WTC11 (cell line): ENCODE data around the gene EIF4H. TPM values are rescaled to one million over a fixed set of nuclear protein-coding genes. Genes with fewer than 3 reads are reported as not detected.

Source experiments
- AFF4 ChIP-seq: sonication (generic); formaldehyde crosslinking; IDR thresholded peaks from 2 replicates; pipeline ENCODE4 v1.8.1; 2023; ENCODE audit warnings: mild to moderate bottlenecking, missing genetic modification reagents, borderline replicate concordance
- ATF1 ChIP-seq: sonication (generic); formaldehyde crosslinking; IDR thresholded peaks from 2 replicates; pipeline ENCODE4 v1.8.1; 2023; ENCODE audit warnings: mild to moderate bottlenecking, moderate library complexity, missing genetic modification reagents
- CREM ChIP-seq: sonication (generic); formaldehyde crosslinking; IDR thresholded peaks from 2 replicates; pipeline ENCODE4 v1.8.1; 2022; ENCODE audit warnings: mild to moderate bottlenecking, missing genetic modification reagents, moderate library complexity
- FOXJ3 ChIP-seq: sonication (generic); formaldehyde crosslinking; IDR thresholded peaks from 2 replicates; pipeline ENCODE4 v1.9.0; 2021; ENCODE audit warnings: missing genetic modification reagents, mild to moderate bottlenecking, borderline replicate concordance
- FOXK1 ChIP-seq: sonication (generic); formaldehyde crosslinking; IDR thresholded peaks from 2 replicates; pipeline ENCODE4 v1.8.0; 2022; ENCODE audit warnings: mild to moderate bottlenecking, moderate library complexity, missing genetic modification reagents
- GABPB1 ChIP-seq: sonication (generic); formaldehyde crosslinking; IDR thresholded peaks from 2 replicates; pipeline ENCODE4 v1.8.1; 2023; ENCODE audit warnings: mild to moderate bottlenecking, missing genetic modification reagents
- GRHL2 ChIP-seq: fragments of 250-450 bp; sonication (Bioruptor Pico); IDR thresholded peaks from 2 replicates; pipeline ENCODE4 v1.8.0; 2022; ENCODE audit warnings: mild to moderate bottlenecking, moderate library complexity; ENCODE audit not compliant: insufficient replicate concordance, severe bottlenecking
- JAZF1 ChIP-seq: fragments of 250-450 bp; sonication (Bioruptor Pico); IDR thresholded peaks from 2 replicates; pipeline ENCODE4 v1.9.0; 2021; ENCODE audit warnings: moderate library complexity, mild to moderate bottlenecking, inconsistent platforms
- MXD4 ChIP-seq: fragments of 250-450 bp; sonication (Bioruptor Pico); IDR thresholded peaks from 2 replicates; pipeline ENCODE4 v1.8.0; 2021; ENCODE audit warnings: mild to moderate bottlenecking, moderate library complexity, borderline replicate concordance
- MYBL2 ChIP-seq: sonication (generic); formaldehyde crosslinking; IDR thresholded peaks from 2 replicates; pipeline ENCODE4 v1.8.1; 2023; ENCODE audit warnings: mild to moderate bottlenecking, moderate library complexity, missing genetic modification reagents
- NFE2L1 ChIP-seq: sonication (generic); formaldehyde crosslinking; IDR thresholded peaks from 2 replicates; pipeline ENCODE4 v1.8.1; 2023; ENCODE audit warnings: missing genetic modification reagents
- NFYB ChIP-seq: sonication (generic); formaldehyde crosslinking; conservative IDR thresholded peaks from 2 replicates; pipeline ENCODE4 v1.8.0; 2022; ENCODE audit warnings: low read depth, missing genetic modification reagents
- SMAD4 ChIP-seq: sonication (generic); formaldehyde crosslinking; IDR thresholded peaks from 2 replicates; pipeline ENCODE4 v1.8.0; 2022; ENCODE audit warnings: mild to moderate bottlenecking, missing genetic modification reagents
- STAT6 ChIP-seq: sonication (generic); formaldehyde crosslinking; conservative IDR thresholded peaks from 2 replicates; pipeline ENCODE4 v1.8.1; 2023; ENCODE audit warnings: mild to moderate bottlenecking, low read depth, missing genetic modification reagents, moderate library complexity
- TEAD4 ChIP-seq: sonication (generic); formaldehyde crosslinking; IDR thresholded peaks from 2 replicates; pipeline ENCODE4 v1.8.0; 2022; ENCODE audit warnings: mild to moderate bottlenecking, missing genetic modification reagents
- USF2 ChIP-seq: sonication (generic); formaldehyde crosslinking; IDR thresholded peaks from 2 replicates; pipeline ENCODE4 v1.8.1; 2023; ENCODE audit warnings: mild to moderate bottlenecking, missing genetic modification reagents, moderate library complexity
- ZBTB43 ChIP-seq: sonication (generic); formaldehyde crosslinking; IDR thresholded peaks from 2 replicates; pipeline ENCODE4 v1.8.1; 2023; ENCODE audit warnings: mild to moderate bottlenecking, missing genetic modification reagents
- ZNF232 ChIP-seq: sonication (generic); formaldehyde crosslinking; IDR thresholded peaks from 2 replicates; pipeline ENCODE4 v1.8.0; 2022; ENCODE audit warnings: mild to moderate bottlenecking, missing genetic modification reagents
- ZNF317 ChIP-seq: sonication (generic); formaldehyde crosslinking; IDR thresholded peaks from 2 replicates; pipeline ENCODE4 v1.8.1; 2023; ENCODE audit warnings: low read depth, mild to moderate bottlenecking, moderate library complexity, missing genetic modification reagents, borderline replicate concordance
- ZNF416 ChIP-seq: fragments of 250-450 bp; sonication (Bioruptor Pico); IDR thresholded peaks from 2 replicates; pipeline ENCODE4 v1.9.0; 2021; ENCODE audit warnings: mild to moderate bottlenecking, inconsistent platforms
- total RNA-seq: library from RNA; stranded (reverse); gene quantifications from 3 replicates; pipeline ENCODE4 v1.2.3, GENCODE V29; 2021
- TF ChIP-seq, protein P1 (sequence below): sonication (generic); formaldehyde crosslinking; IDR thresholded peaks from 2 replicates; pipeline ENCODE4 v1.8.0; 2022; ENCODE audit warnings: missing genetic modification reagents

Gene EIF4H
- total RNA-seq, 1 experiment from 2014 or later: 355 TPM

DNA sequence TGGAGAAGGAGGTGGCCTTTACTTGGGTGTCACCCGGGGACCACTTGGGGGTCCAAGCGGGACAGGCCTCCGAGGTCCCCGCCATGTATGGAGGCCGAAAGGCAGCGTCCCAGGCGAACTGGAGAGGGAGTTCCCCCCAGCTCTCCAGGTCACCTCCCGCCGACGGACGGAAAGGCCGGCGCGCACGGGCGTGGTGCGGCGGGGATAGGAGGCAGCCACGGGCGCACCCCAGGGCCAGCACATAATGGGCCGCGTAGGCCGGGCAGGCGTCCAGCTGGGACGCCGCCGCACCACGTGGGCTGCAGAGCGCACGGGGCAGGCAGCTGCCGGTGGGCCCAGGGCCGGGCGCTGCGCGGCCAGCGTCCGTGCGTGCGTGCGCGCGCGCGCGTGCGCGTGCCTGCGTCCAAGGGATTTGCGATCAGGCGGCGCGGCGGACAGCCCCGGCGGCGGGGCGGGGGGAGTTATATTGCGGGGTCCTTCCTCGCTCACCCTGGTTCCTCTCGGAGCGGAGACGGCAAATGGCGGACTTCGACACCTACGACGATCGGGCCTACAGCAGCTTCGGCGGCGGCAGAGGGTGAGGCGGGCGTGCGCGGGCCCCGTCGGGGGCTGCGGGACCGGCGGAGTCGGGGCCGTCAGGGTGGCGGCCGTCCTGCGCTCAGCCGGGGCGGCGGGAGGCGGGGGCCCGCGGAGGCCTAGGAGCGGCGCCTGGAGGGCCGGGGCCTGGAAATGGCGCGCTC is at the start of gene EIF4H (continued):
- no peak for TF ChIP-seq AFF4
- TF ChIP-seq GRHL2 (CRISPR knock-in tag): no peak
- TF ChIP-seq ZNF232 (CRISPR knock-in tag): peak; percentile 86
- no peak for TF ChIP-seq STAT6
- no peak for TF ChIP-seq SMAD4
- no peak for TF ChIP-seq JAZF1 (CRISPR knock-in tag)
- TF ChIP-seq, protein P1, sequence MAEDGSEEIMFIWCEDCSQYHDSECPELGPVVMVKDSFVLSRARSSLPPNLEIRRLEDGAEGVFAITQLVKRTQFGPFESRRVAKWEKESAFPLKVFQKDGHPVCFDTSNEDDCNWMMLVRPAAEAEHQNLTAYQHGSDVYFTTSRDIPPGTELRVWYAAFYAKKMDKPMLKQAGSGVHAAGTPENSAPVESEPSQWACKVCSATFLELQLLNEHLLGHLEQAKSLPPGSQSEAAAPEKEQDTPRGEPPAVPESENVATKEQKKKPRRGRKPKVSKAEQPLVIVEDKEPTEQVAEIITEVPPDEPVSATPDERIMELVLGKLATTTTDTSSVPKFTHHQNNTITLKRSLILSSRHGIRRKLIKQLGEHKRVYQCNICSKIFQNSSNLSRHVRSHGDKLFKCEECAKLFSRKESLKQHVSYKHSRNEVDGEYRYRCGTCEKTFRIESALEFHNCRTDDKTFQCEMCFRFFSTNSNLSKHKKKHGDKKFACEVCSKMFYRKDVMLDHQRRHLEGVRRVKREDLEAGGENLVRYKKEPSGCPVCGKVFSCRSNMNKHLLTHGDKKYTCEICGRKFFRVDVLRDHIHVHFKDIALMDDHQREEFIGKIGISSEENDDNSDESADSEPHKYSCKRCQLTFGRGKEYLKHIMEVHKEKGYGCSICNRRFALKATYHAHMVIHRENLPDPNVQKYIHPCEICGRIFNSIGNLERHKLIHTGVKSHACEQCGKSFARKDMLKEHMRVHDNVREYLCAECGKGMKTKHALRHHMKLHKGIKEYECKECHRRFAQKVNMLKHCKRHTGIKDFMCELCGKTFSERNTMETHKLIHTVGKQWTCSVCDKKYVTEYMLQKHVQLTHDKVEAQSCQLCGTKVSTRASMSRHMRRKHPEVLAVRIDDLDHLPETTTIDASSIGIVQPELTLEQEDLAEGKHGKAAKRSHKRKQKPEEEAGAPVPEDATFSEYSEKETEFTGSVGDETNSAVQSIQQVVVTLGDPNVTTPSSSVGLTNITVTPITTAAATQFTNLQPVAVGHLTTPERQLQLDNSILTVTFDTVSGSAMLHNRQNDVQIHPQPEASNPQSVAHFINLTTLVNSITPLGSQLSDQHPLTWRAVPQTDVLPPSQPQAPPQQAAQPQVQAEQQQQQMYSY: 0 out of 2 replicates have a peak, but pooled peaks have one; percentile 33
- no peak for TF ChIP-seq TEAD4
- TF ChIP-seq MYBL2 (CRISPR knock-in tag): no peak
- TF ChIP-seq NFE2L1: peak; percentile 12; the same call in 1 of the 2 replicates
- no peak for TF ChIP-seq FOXJ3 (CRISPR knock-in tag)
- TF ChIP-seq GABPB1 (CRISPR knock-in tag): no peak
- TF ChIP-seq ZNF317 (CRISPR knock-in tag): no peak
- TF ChIP-seq MXD4 (CRISPR knock-in tag): no peak
- TF ChIP-seq ZBTB43 (CRISPR knock-in tag): no peak
- peak; percentile 77 for TF ChIP-seq CREM (CRISPR knock-in tag)
- peak; percentile 29; the same call in 1 of the 2 replicates for TF ChIP-seq ZNF416 (CRISPR knock-in tag)
- TF ChIP-seq FOXK1: peak; percentile 76
- no peak for TF ChIP-seq NFYB (CRISPR knock-in tag)
- no peak; the same call in none of the 2 replicates for TF ChIP-seq ATF1 (CRISPR knock-in tag)
- TF ChIP-seq USF2 (CRISPR knock-in tag): peak; percentile 94
